Spleen (tissue), 11 donors: ENCODE results near the gene NCOA4. TPM values are rescaled to one million over a fixed set of nuclear protein-coding genes. Genes with fewer than 3 reads are reported as not detected.

Source experiments
- DNase-seq: peaks from one replicate; pipeline ENCODE4 v3.0.0-alpha.2; 2020
- H3K27ac ChIP-seq, 8 donors: fragments of 200-600 bp; sonication (generic) in 7 of 8; 1 replicate in 4 of 8; 2 replicates in 4 of 8; pipeline versions ENCODE4 v1.5.0 to v1.8.0; 2016 to 2021; ENCODE audit warnings: inconsistent platforms in 4 of 8, mild to moderate bottlenecking in 4 of 8, moderate library complexity in 1 of 8
- H3K27me3 ChIP-seq, 7 donors: fragments of 200-600 bp; sonication (generic) in 6 of 7; replicated peaks in 1 of 7; 1 replicate in 4 of 7; 2 replicates in 3 of 7; pipeline versions ENCODE4 v1.5.0 to v1.8.0; 2016 to 2021; ENCODE audit warnings: inconsistent platforms in 3 of 7, mild to moderate bottlenecking in 1 of 7
- H3K36me3 ChIP-seq, 6 donors: fragments of 200-600 bp; sonication (generic) in 5 of 6; 1 replicate in 4 of 6; 2 replicates in 2 of 6; pipeline versions ENCODE4 v1.5.0 to v1.8.0; 2016 to 2021; ENCODE audit warnings: inconsistent platforms in 2 of 6
- H3K4me1 ChIP-seq, 6 donors: fragments of 200-600 bp; sonication (generic) in 5 of 6; 1 replicate in 3 of 6; 2 replicates in 3 of 6; pipeline versions ENCODE4 v1.5.0 to v1.8.0; 2016 to 2021; ENCODE audit warnings: inconsistent platforms in 3 of 6
- H3K4me3 ChIP-seq, 8 donors: fragments of 200-600 bp; sonication (generic) in 7 of 8; 1 replicate in 4 of 8; 2 replicates in 4 of 8; pipeline versions ENCODE4 v1.5.0 to v1.8.0; 2016 to 2021; ENCODE audit warnings: inconsistent platforms in 4 of 8, mild to moderate bottlenecking in 4 of 8, moderate library complexity in 2 of 8
- H3K9me3 ChIP-seq, 8 donors: fragments of 200-600 bp; sonication (generic) in 7 of 8; 1 replicate in 4 of 8; 2 replicates in 4 of 8; pipeline versions ENCODE4 v1.5.0 to v1.8.0; 2016 to 2021; ENCODE audit warnings: inconsistent platforms in 4 of 8
- CTCF ChIP-seq, 11 experiments: fragments of 200-600 bp in 7 of 11; fragments of 450-650 bp in 4 of 11; sonication (generic) in 4 of 11; IDR thresholded peaks in 8 of 11; conservative IDR thresholded peaks in 3 of 11; 1 replicate in 7 of 11; 2 replicates in 4 of 11; pipeline versions ENCODE4 v1.4.0 to v1.8.0; 2016 to 2021; ENCODE audit warnings: antibody characterized with exemption in 11 of 11, inconsistent platforms in 4 of 11, mild to moderate bottlenecking in 1 of 11
- POLR2A ChIP-seq, 3 donors: fragments of 450-650 bp; IDR thresholded peaks; one replicate each; pipeline ENCODE4 v1.5.1; 2017; ENCODE audit warnings: antibody characterized with exemption in 3 of 3, mild to moderate bottlenecking in 1 of 3
- POLR2AphosphoS5 ChIP-seq, 3 donors: sonication (generic); formaldehyde crosslinking; IDR thresholded peaks; one replicate each; pipeline ENCODE4 v1.5.1; 2017; ENCODE audit warnings: antibody characterized with exemption in 3 of 3
- WGBS, 5 donors: extraction: QIAGEN DNeasy Blood & Tissue Kit in 3 of 5; methylation state at CpG; one replicate each; pipeline versions ENCODE4 v1.1.5 to v1.1.7; 2013 to 2018; 5-methylcytosine and 5-hydroxymethylcytosine counted together
- intact Hi-C: fragments of 100-400 bp; cut with DNase I; formaldehyde crosslinking; loops from one replicate; pipeline ENCODE4 v1.15.0; 2023; ENCODE audit warnings: low total_unique reads
- polyA plus RNA-seq, 3 donors: library from polyadenylated mRNA; stranded (reverse); fragments of 200-250 nt; gene quantifications; one replicate each; pipeline ENCODE4 v1.2.1, GENCODE V29; 2013
- total RNA-seq, 7 donors: library from RNA; depleted of rRNA in 3 of 7; stranded (reverse); fragments of >200 nt in 3 of 7; fragmentation: NEBNext Ultra II Directional in 4 of 7; extraction: Animal tissue kit (Norgen Biotek cat#: 25700) in 4 of 7; gene quantifications; one replicate each; pipeline versions ENCODE4 v1.1.0 to v1.2.1, GENCODE V29; 2016 to 2021
- donor health status: healthy with polysubstance abuse.
- donor health status: DM: no; HTN: no; CAD: no; lungs with moderate emphysema.
- donor health status: DM: no; HTN: no; CAD: no.
- donor health status: Bipolar disorder and iron deficiency.
- donor health status: healthy.
- donor health status: DM: no; HTN: no; CAD: no.
- donor health status: DM: yes; HTN: yes; CAD: no.

Gene NCOA4
- total and polyA plus RNA-seq, 10 donors = 39.3 to 352 (median 255) TPM

DNA sequence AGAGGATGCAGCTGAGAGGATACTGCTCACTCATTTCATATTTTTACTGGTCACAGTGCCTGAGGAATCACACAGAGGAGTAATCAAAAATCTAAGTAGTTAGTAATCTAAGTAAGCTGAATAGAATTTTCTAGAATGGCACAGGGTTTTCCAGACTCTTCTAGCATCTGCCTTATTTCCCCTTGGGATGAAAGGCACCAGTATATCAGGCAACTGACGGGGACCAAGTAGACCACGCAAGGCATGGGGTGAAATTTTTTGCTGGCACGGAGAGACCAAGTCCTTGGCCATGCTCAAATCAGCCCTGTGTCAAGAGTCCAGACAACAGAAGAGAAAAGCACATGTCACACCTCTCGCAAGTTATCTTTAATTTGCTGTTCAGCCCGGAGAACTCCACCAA, 14.2 kb downstream of the NCOA4 start:
- peaks cover 2 to 62% (median 52%) of the 10 kb centered on the region in 6 donors for H3K36me3 ChIP-seq
- H3K27ac ChIP-seq = peak overlapping the region in 1 of 8 donors; percentile 28
- H3K27me3 ChIP-seq = no peaks in the 10 kb centered on the region
- H3K9me3 ChIP-seq = no peaks in the 10 kb centered on the region
- intact Hi-C loops = no loop called here
- TF ChIP-seq POLR2AphosphoS5 (IDR thresholded peaks at IDR 0.05) = no peak
- peaks cover 32 to 72% (median 51%) of the 10 kb centered on the region in 6 donors for H3K4me1 ChIP-seq
- no peak overlapping the region for H3K4me3 ChIP-seq
- 94 to 98% (median 96%) methylated on average over 5 of the region's 5 CpGs for WGBS, 5 donors
- DNase-seq = no peak

DNA sequence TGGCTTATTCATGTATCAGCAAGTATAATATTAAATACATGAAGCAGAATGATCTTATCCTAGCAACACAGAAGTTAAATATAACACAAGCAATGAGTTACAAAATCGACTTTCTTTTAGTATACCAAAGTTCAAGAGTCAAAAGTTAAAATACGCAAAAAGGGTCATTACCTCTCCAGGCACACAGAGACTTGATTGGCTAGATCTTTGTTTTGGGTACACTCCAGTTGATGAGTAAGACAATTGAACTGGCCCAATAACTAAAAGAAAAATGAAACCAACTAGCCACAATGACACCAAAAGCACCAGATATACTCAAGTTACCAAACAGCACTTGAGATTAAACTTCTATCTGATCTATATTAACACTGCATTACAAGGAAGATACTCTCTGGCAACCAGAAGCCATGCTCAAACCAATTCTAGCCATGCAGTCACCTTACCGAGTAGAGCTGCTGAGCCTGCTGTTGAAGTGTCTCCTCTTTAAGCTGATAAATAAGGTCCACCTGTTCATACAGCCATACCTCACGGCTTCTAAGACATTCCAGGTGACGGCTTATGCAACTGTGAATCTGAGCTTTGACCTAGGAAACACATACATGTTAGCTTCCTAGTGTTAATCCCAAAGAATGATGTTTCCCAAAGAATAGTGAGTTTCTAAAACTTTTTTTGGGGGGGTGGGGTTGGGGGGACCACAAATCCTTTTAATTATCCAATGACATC, 15.6 kb downstream of the NCOA4 start:
- TF ChIP-seq POLR2A (IDR thresholded peaks at IDR 0.05) (no peak), CTCF (IDR thresholded peaks at IDR 0.05 in 8 of 11, conservative IDR thresholded peaks at IDR 0.05 in 3 of 11) (no peak), POLR2AphosphoS5 (IDR thresholded peaks at IDR 0.05) (peak in 1 of 3 donors; percentile 11)
- Histone ChIP-seq H3K36me3 (peaks cover 2 to 75% (median 65%) of the 10 kb centered on the region in 6 donors), H3K27ac (peak overlapping the region in 2 of 8 donors; percentile 19 to 29), H3K4me3 (no peak overlapping the region), H3K4me1 (peaks cover 22 to 71% (median 37%) of the 10 kb centered on the region in 6 donors), H3K27me3 (no peaks in the 10 kb centered on the region), H3K9me3 (no peaks in the 10 kb centered on the region)
- WGBS, 5 donors = 91 to 96% (median 93%) methylated on average over 5 of the region's 5 CpGs
- DNase-seq = no peak
- intact Hi-C loops = no loop called here

- H3K4me1 ChIP-seq = peaks cover 16 to 71% (median 31%) of the 10 kb centered on the region in 6 donors
- no peak for TF ChIP-seq POLR2A (IDR thresholded peaks at IDR 0.05)
- TF ChIP-seq CTCF (IDR thresholded peaks at IDR 0.05 in 8 of 11, conservative IDR thresholded peaks at IDR 0.05 in 3 of 11) = no peak
- TF ChIP-seq POLR2AphosphoS5 (IDR thresholded peaks at IDR 0.05) = no peak
- H3K27me3 ChIP-seq = no peaks in the 10 kb centered on the region
- no peak for DNase-seq
- H3K36me3 ChIP-seq = peaks cover 2 to 82% (median 72%) of the 10 kb centered on the region in 6 donors
- intact Hi-C loops = no loop called here
- H3K9me3 ChIP-seq = no peaks in the 10 kb centered on the region
- H3K4me3 ChIP-seq = no peak overlapping the region
- H3K27ac ChIP-seq = peak overlapping the region in 1 of 8 donors; percentile 22
- 84 to 92% (median 88%) methylated on average over 5 of the region's 5 CpGs for WGBS, 5 donors
These were observed 16.2 kb downstream of the NCOA4 start for GRCh38 chr10:46014206-46014605.

GRCh38 chr10:46012746-46013145, 17.7 kb downstream of the NCOA4 start:
- intact Hi-C loops = no loop called here
- Histone ChIP-seq H3K27me3 (no peaks in the 10 kb centered on the region), H3K4me1 (peaks cover 1 to 62% (median 16%) of the 10 kb centered on the region in 6 donors), H3K9me3 (no peaks in the 10 kb centered on the region), H3K4me3 (no peak overlapping the region), H3K27ac (no peak overlapping the region), H3K36me3 (peaks cover 5 to 96% (median 86%) of the 10 kb centered on the region in 6 donors)
- TF ChIP-seq POLR2AphosphoS5 (IDR thresholded peaks at IDR 0.05) = no peak
- no peak for TF ChIP-seq POLR2A (IDR thresholded peaks at IDR 0.05)
- TF ChIP-seq CTCF (IDR thresholded peaks at IDR 0.05 in 8 of 11, conservative IDR thresholded peaks at IDR 0.05 in 3 of 11) = no peak
- WGBS, 5 donors = 89 to 94% (median 92%) methylated on average over 3 of the region's 3 CpGs
- DNase-seq = no peak
